Left ventricle myocardium superior (tissue), 1 donor: ENCODE results near the gene CENPU. TPM values are rescaled to one million over a fixed set of nuclear protein-coding genes. Genes with fewer than 3 reads are reported as not detected.
A peak's percentile ranks its signal among the peaks of the same experiment; 100 is the strongest.

Source experiments
- ATAC-seq: fragments of 200-7000 bp; cut with Tn5 transposase; one replicate; pipeline ENCODE4 v1.9.1; 2020; ENCODE audit warnings: mild to moderate bottlenecking, moderate library complexity
- DNase-seq: peaks from one replicate; pipeline ENCODE4 v3.0.0-alpha.2; 2020
- intact Hi-C: fragments of 100-400 bp; cut with micrococcal nuclease; formaldehyde crosslinking; loops from one replicate; pipeline ENCODE4 v1.11.0; 2022
- total RNA-seq: library from RNA; stranded (reverse); fragmentation: NEBNext Ultra II Directional; extraction: Animal tissue kit (Norgen Biotek cat#: 25700); gene quantifications from one replicate; pipeline ENCODE4 v1.2.1, GENCODE V29; 2021
- donor health status: DM: no; HTN: yes; CAD: no; lungs with severe emphysema.

Gene CENPU
- total RNA-seq, 1 donor from 2014 or later, result 1.5 TPM

DNA sequence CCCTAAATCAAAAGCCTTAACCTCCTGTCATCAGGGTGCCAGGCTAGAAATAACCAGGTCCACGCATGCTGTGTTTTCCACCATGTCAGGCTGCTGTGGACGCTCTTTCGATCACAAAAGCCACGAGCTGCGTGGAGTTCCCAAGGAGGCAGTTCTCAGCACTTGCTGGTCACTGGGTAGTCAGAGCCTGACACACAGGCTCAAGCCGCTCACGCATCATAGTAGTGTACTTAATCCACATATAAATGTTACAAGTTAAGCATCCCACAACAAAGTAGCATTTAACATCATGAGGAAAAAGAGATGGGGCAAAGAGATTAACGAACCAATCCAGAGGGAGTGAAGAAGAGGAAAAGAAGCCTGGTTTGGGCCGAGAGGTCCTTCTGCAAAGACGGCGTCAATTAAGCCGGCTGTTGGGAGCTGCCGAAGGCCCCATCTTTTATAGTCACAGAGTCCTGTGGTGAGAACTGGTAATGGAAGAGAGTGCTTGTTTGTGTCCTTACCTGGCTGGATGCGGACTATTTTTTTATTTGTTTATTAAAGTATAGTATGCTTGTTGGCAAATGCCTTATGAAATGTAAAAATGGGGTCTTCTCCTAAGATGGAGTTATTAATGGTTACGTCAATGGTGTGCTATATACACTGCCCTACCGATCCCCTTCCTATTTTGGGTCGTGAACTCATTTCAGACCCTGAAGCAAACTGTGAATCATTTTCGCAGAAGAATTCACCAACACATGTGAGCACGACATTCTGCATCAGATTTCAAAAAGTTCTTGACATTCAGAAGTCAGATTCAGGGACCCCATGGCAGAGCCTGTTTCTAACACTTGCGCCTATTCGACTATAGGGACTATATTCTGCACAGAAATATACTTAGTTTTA is 83.7 kb downstream of the CENPU start:
- DNase-seq, result no peak
- intact Hi-C loops, result no loop called here
- ATAC-seq, result peak; percentile 7

DNA sequence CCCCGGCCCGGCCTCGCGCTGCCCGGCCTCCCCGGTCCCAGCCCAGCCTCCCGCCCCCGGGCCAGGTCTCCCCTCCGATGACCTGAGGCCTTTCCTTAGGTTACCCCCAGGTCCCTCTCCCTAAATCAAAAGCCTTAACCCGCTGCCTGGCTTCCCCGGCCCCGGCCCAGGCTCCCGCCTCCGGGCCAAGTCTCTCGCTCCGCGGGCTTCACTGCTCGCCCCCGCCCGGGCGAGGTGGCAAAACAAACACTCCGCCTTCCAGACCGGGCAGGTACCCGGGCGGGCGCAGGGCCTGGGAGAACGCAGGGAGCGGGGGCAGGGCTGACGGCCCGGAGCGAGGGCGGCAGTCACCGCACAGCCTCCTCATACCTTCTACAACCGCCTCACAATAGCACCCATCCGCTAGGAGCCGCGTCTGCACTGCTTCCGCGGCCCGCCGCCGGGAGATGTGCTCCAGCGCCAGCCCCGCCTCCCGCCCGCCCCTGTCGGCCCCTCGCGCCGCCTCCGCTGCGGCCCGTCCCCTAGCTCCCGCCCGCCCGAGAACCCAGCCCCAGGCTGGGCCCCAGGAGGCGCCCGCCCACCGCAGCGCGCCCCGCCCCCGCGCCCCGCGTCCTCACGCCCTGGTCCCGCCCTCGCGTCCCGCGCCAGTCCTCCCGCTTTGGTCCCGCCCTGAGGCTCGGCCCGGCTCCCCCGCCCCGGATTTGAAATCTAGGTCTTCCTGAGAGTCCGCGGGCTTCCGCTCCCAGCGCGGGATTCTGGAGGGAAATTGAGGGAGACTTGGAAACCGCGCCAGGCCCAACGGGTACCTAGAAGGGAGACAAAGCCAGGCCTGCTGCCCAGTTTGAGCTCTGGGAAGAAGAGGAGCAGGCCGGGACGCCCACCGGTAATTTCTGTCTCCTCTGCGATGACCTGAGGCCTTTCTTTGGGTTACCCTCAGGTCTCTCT is 84.6 kb downstream of the CENPU start, which contains the start of the genes CASP3 and PRIMPOL:
Gene CASP3 (minus strand): TSS at position 422 of the 945 bp plus-strand sequence. CDS start 10,994 bp downstream, outside the sequence.
Gene PRIMPOL (plus strand): TSS at position 713 of the 945 bp plus-strand sequence. CDS start 7,403 bp downstream, outside the sequence.
- ATAC-seq, result peak; percentile 96
- peak; percentile 99 for DNase-seq
- intact Hi-C loops, result no loop called here

DNA sequence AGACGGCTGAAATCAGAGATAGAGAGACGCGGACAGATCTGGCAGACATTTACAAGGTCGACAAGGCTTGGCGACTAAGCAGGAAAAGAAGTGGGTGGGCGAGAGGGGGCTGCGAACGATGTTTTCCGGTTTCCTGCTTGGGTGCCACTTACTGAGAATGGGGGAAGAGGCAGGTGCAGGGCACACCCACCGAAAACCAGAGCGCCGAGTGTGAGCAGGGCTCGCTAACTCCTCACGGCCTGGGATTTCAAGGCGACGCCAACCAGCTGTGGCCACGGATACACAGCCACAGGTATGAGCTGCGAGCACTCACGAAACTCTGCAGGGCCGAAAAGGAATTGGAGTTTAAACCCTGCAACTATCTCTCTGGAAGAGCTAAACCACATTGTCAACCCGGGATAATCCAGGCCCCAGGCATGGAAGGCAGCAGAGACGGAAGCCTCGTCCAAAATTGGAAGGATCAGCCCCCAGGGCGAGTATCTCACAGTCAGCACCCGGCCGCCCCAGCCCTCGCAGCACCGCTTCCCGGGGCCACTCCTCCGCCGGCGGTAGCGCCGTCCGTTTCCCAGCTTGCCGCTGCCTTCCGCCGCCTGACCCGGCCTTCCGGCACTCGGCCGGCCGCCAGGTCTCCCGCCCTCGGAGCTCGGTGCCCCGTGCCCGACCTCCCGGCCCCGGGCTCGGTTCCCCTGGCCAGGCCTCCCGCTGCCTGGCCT is 85.4 kb downstream of the CENPU start:
- intact Hi-C loops, result no loop called here
- DNase-seq (peak; percentile 84), ATAC-seq (peak; percentile 70)

DNA sequence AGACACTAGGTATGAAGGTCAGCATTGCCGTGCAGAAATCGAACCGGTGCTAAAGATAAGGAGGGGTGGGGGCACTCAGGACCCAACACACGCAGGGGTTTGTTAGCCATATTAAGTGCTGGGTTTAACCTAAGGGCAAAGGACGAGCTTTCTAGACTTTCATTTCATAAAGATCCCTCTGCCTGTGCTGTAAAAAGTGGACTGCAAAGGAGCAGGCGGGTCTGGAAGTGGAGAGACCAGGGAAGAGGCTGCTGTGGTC is 85.9 kb downstream of the CENPU start:
- intact Hi-C loops, result no loop called here

DNA sequence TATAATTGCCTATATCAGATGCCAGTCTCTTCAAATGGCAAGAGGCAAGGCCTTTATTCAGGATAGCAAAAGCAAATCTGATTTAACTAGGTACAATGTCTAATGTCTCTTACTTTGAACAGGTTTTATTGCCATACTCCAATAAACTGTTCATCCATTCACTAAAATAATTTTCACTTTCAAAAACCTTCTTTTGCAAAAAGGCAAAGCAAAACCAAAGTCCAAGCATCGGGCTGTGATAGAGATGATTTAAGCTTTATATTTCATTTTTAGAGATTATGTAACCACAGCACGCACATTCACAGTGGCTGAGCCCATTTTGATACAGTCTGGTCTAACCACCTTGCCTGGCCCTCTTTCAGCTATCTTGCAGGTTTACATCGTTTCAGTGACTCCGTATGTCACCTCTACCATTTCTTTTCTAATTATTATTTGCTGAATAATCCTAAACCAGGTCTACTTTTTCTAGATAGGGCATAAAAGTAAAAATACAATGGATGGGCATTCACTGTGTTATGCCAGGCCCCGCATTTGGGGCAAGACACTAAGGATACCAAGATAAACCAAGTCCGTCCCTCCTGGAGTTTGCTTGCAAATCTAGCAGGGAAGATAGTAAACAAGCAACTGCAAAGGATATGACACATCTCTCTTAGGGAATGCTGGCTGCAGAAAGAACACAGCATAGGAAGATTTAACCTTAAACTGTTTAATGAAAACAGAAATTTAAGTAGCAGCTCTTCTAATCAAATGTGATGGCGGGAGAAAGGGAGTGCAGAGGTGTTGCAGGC is 86.4 kb downstream of the CENPU start:
- no peak for DNase-seq
- no peak for ATAC-seq
- intact Hi-C loops, result no loop called here

More for the DNA sequence above, 85.9 kb downstream of the CENPU start:
- DNase-seq, result no peak
- ATAC-seq, result no peak

DNA sequence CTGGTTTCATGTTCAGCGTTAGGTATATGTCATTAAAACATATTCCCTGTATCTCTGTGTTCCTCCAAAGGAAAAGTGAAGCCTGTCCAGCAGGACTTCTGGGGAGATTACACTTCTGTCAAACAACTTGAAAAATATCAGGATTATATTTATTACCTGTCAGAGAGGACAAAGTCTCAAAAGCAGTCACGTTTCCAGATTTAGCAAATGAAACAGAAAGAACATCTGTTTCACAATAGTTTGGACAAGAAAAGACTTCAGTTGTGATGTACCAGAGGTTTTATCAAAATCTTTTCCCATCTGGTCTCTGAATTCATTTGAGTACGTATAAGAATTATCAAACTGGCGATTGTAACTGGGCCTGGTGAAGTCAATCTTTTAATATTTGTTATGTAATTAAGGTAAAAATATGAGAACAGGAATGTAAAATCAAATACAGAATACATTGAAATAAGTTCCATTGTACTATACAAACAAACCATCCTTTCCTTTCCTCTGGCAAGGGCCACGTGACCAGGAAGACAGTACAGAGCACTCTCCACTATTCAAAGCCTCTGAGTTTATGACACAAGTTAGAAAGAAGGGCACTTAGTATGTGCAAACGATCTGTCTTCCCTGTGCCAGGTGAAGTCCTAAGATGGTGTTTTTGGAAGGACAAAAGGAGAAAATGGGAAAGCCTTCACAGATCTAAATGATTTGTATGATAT is 87.8 kb downstream of the CENPU start:
- DNase-seq (no peak), ATAC-seq (no peak)
- intact Hi-C loops, result no loop called here

DNA sequence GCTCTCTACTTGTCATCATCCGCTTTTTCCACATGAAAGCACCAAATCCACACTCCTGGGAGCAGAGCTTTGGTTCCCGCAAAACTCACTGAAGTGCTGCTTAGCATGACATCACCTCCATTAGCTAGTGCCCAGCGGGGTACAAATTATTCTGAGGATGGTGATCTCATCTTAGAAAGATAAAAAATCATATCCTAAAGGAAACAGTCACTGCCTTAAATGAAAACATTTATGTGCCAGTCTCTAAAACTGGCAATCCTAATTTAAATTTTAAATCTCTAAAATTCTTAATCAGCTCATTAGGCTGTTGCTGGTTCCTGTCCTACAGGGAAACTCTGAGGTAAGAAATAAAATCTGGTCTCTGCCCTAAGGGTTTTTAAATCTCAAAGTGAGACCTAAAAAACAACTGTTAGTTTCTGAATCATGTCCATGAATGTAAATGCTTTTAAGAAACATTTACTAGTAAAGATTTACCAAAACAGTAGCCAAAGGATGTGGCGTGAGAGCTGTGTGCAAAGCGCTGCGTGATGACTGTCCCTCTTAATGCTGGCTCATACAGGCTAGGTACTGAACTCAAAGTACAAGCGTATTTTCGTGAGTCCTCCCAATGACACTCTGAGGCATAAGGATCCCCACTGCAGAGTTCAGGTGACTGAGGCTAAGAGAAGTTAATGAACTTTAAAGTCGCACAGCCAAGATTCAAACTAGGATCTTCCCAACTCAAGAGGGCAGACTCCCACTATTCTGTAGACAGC is 89.2 kb downstream of the CENPU start:
- ATAC-seq, result no peak
- intact Hi-C loops, result no loop called here
- DNase-seq, result no peak

Other genes with a start within 250 kb of the CENPU start
- 11.3 TPM for gene CASP3, start 84.6 kb downstream of the CENPU start, total RNA-seq
- gene PRIMPOL, start 84.4 kb downstream of the CENPU start, total RNA-seq, result 11.4 TPM
- gene ACSL1, start 91.9 kb upstream of the CENPU start, total RNA-seq, result 477 TPM